GM19240 (cell line): ENCODE data around the gene SGSH.
"Not testable (repeated sequence)": the region's sequence is repeated elsewhere in the genome, so short reads cannot be mapped to it uniquely, and the experiment has no call there.

Experiments used
- DNase-seq: peaks from one replicate; pipeline ENCODE4 v3.0.0; 2011; ENCODE audit warnings: low spot score; ENCODE audit not compliant: insufficient read length

The SGSH gene

GRCh38 chr17:80212109-80212508 is 8.0 kb downstream of the SGSH start:
- DNase-seq: no peak

GRCh38 chr17:80210348-80211108 is 9.6 kb downstream of the SGSH start:
- DNase-seq: no peak

GRCh38 chr17:80209765-80210164 is 10.4 kb downstream of the SGSH start:
- no peak for DNase-seq

GRCh38 chr17:80208050-80208449 is 12.1 kb downstream of the SGSH start:
- no peak for DNase-seq

- no peak for DNase-seq
Observed at GRCh38 chr17:80205811-80206210, 14.3 kb downstream of the SGSH start.

GRCh38 chr17:80204626-80205468 is 15.3 kb downstream of the SGSH start:
- DNase-seq: no peak

GRCh38 chr17:80203471-80203963 is 16.6 kb downstream of the SGSH start:
- DNase-seq: no peak

GRCh38 chr17:80202197-80202596 is 17.9 kb downstream of the SGSH start:
- DNase-seq: no peak

GRCh38 chr17:80201446-80201845 is 18.7 kb downstream of the SGSH start:
- DNase-seq: no peak

- DNase-seq: not testable (repeated sequence)
Observed at GRCh38 chr17:80199295-80199694, 20.8 kb downstream of the SGSH start.

GRCh38 chr17:80198144-80198661 is 21.9 kb downstream of the SGSH start:
- no peak for DNase-seq

GRCh38 chr17:80196652-80197051 is 23.5 kb downstream of the SGSH start:
- DNase-seq: no peak

- no peak for DNase-seq
Observed at GRCh38 chr17:80195671-80196529, 24.2 kb downstream of the SGSH start.

GRCh38 chr17:80195141-80195540 is 25.0 kb downstream of the SGSH start:
- no peak for DNase-seq

- no peak for DNase-seq
Observed at GRCh38 chr17:80191865-80192661, 28.1 kb downstream of the SGSH start.

- DNase-seq: no peak
Observed at GRCh38 chr17:80191192-80191591, 28.9 kb downstream of the SGSH start.

GRCh38 chr17:80190716-80191115 is 29.4 kb downstream of the SGSH start:
- no peak for DNase-seq

GRCh38 chr17:80189611-80190010 is 30.5 kb downstream of the SGSH start:
- DNase-seq: no peak

- DNase-seq: no peak
Observed at GRCh38 chr17:80187515-80187941, 32.6 kb downstream of the SGSH start.

- no peak for DNase-seq
Observed at GRCh38 chr17:80187090-80187489, 33.0 kb downstream of the SGSH start.
